ENCODE results near the gene SLCO4A1. TPM values are rescaled to one million over a fixed set of nuclear protein-coding genes. Genes with fewer than 3 reads are reported as not detected.
"Not testable (repeated sequence)": the region's sequence is repeated elsewhere in the genome, so short reads cannot be mapped to it uniquely, and the experiment has no call there.

SLCO4A1 gene
- total RNA-seq, 1 experiment from 2014 or later = 4.9 TPM

- DNase-seq (ENCODE audit: low spot score) = no peak
Measured at GRCh38 chr20:62665153-62665754, 23.0 kb downstream of the SLCO4A1 start.

- no peak for DNase-seq (ENCODE audit: low spot score)
Measured at GRCh38 chr20:62665826-62666735, 23.8 kb downstream of the SLCO4A1 start.

GRCh38 chr20:62666736-62667529 lies 24.6 kb downstream of the SLCO4A1 start:
- DNase-seq (ENCODE audit: low spot score) = no peak

- no peak for DNase-seq (ENCODE audit: low spot score)
Measured at GRCh38 chr20:62667530-62668440, 25.5 kb downstream of the SLCO4A1 start.

- peak; percentile 47 for DNase-seq (ENCODE audit: low spot score)
Measured at GRCh38 chr20:62668441-62669027, 26.2 kb downstream of the SLCO4A1 start.

- DNase-seq (ENCODE audit: low spot score) = no peak
Measured at GRCh38 chr20:62669249-62669648, 26.9 kb downstream of the SLCO4A1 start.

GRCh38 chr20:62670156-62670555 lies 27.9 kb downstream of the SLCO4A1 start:
- DNase-seq (ENCODE audit: low spot score) = no peak

- DNase-seq (ENCODE audit: low spot score) = no peak
Measured at GRCh38 chr20:62670998-62671397, 28.7 kb downstream of the SLCO4A1 start.

GRCh38 chr20:62671765-62672164 lies 29.5 kb downstream of the SLCO4A1 start:
- DNase-seq (ENCODE audit: low spot score) = no peak

- DNase-seq (ENCODE audit: low spot score) = no peak
Measured at GRCh38 chr20:62674370-62674769, 32.1 kb downstream of the SLCO4A1 start.

GRCh38 chr20:62675156-62675876 lies 33.0 kb downstream of the SLCO4A1 start:
- no peak for DNase-seq (ENCODE audit: low spot score)

- no peak for DNase-seq (ENCODE audit: low spot score)
Measured at GRCh38 chr20:62675877-62676260, 33.6 kb downstream of the SLCO4A1 start.

- DNase-seq (ENCODE audit: low spot score) = no peak
Measured at GRCh38 chr20:62676976-62677375, 34.7 kb downstream of the SLCO4A1 start.

- DNase-seq (ENCODE audit: low spot score) = no peak
Measured at GRCh38 chr20:62677678-62678077, 35.4 kb downstream of the SLCO4A1 start.

GRCh38 chr20:62678553-62678952 lies 36.2 kb downstream of the SLCO4A1 start:
- peak; percentile 22 for DNase-seq (ENCODE audit: low spot score)

- DNase-seq (ENCODE audit: low spot score) = no peak
Measured at GRCh38 chr20:62679978-62680589, 37.8 kb downstream of the SLCO4A1 start.

- DNase-seq (ENCODE audit: low spot score) = no peak
Measured at GRCh38 chr20:62682912-62683517, 40.7 kb downstream of the SLCO4A1 start.

- not testable (repeated sequence) for DNase-seq (ENCODE audit: low spot score)
Measured at GRCh38 chr20:62683660-62684322, 41.5 kb downstream of the SLCO4A1 start.

- DNase-seq (ENCODE audit: low spot score) = no peak
Measured at GRCh38 chr20:62684981-62685380, 42.7 kb downstream of the SLCO4A1 start.
